GM19324 (cell line): ENCODE results near the gene BPIFA2.
"Not testable (repeated sequence)": the region's sequence is repeated elsewhere in the genome, so short reads cannot be mapped to it uniquely, and the experiment has no call there.

Experiments used
- ATAC-seq: cut with Tn5 transposase; IDR thresholded peaks from one replicate; pipeline ENCODE4 v1.9.1; 2021; ENCODE audit warnings: mild to moderate bottlenecking, moderate library complexity; ENCODE audit not compliant: unreplicated experiment, low FRiP score

The BPIFA2 gene, protein sequence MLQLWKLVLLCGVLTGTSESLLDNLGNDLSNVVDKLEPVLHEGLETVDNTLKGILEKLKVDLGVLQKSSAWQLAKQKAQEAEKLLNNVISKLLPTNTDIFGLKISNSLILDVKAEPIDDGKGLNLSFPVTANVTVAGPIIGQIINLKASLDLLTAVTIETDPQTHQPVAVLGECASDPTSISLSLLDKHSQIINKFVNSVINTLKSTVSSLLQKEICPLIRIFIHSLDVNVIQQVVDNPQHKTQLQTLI

DNA sequence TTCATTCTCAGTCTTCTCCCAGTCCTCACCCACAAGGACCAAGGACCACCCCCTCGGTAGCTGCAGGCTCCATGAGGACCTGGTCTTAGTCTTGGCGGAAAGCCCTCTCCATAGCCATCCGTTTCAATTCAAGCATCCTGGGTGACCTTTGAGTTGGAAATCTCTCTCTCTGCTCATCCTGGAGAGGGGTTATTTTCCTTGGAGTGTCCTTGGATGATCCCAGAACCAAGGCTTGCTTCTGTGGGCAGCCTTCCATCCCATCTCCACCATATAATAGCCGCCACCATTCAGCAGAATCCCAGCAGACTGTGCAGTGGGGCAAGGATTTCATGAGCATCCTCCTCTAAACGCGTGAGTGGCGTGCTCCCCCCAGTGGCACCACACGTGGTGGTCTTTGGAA is at the start of gene BPIFA2:
BPIFA2 (plus strand) TSS at position 301 of the 400 bp plus-strand sequence. CDS start 987 bp downstream, outside the sequence.
- ATAC-seq, result no peak

DNA sequence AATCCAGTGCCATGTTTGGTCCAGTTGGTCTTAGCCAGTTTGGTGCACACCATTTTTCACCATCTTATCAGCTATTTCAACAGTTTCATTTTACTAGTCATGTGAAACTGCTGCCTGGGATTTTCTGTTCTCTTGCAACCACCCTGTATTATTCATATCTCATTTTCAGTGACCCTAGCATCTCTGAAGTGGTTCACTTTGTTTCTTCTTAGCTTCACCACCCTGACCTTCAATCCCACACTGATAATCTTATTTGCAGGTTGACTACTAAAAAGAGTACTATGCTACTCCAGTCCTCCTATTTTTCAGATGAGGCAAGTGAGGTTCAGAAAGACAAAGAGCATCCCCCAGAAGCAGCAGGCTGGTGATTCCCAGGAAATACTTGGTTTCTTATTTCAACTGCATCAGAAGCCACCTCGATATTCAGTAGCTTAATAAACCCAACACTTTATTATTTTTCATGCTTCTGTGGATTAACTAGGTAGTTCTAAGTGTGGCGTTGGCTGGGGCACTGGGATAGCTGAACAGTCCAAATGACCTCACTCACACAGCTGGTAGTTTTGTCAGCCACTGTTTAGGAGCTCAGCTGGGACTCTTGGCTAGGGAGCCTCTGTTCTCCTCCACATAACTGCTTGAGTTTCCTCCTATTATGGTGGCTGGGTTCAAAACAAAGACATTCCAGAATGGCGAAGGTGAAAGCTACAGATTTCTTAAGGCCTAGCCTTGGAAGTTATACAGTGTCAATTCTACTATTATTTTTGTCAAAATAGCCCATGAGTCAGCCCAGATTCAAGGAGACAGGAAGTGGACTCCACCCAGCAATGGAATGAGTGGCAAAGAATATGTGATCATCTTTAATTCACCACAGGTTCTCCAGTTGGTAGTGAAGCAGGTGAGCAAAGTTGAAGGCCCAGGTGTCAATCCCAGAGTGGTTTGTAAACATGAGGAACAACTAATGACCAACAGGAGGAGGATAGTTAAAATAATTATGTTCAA is 47.9 kb upstream of the BPIFA2 start:
- ATAC-seq, result no peak

DNA sequence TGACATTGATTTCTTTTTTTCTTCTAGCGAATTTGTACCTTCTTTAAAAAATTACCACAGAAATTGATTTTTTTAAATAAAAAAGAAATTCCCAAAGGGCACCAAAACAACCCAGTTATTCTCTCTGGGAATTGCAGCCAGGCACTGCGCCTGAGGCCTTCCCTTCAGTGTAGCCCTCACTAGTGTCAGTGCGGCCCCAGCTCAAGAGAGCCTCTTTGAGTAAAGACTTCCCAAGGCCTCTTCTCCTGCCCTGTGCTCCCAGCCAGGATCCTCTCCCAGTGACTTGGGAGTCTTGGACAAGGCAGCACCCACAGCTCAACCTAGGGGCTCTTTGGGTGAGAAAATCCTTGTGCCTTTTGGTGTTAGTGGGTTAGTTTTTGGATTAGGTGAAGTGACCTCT is 47.0 kb upstream of the BPIFA2 start:
- no peak for ATAC-seq

DNA sequence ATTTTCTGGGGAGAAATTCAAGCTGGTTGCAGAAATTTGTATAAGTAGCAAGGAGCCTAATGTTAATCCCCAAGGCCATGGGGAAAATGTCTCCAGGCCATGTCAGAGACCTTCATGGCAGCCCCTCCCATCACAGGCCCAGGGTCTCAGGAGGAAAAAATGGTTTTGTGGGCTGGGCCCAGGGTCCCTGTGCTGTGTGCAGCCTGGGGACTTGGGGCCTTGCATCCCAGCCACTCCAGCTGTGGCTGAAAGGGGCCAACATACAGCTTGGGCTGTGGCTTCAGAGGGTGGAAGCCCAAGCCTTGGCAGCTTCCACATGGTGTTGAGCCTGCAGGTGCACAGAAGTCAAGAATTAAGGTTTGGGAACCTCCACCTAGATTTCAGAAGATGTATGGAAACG is 45.7 kb upstream of the BPIFA2 start:
- not testable (repeated sequence) for ATAC-seq

DNA sequence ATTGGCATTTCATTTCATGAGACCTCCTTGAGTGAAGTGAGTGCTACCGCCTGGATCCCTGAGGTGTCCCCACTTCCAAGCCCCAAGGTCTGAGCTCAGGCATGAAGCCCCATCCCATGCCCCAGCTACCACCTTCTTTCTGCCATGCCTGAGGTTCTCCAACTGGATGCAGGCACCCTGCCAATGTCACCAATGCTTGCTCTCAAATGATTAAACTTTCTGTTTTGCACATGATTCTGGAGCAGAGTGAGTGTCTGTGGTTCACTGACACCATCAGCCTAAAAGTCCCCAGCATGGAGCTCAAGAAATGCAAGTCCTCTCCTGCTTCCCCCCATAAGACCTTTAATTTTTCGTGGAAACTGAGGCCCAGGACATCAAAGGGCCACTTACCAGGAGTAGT is 43.7 kb upstream of the BPIFA2 start:
- ATAC-seq, result no peak

DNA sequence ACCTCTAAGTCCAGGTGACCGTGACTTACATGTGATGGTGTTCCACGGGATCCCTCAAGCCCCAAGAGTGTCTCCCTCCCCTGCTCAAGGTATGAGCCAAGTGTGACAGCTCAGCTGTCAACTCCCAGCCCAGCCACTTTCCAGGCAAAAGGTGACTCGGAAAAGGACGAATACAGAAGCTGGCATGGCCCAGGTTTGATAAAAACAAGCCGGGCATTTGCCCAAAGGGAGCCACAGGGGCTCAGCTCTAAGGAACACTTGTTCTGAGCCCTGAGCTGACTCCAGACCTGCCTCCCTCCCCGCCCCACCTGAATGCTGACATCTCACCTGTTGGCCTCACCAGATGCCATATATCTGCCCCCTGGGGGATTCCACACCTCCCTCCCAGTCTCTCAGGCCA is 43.0 kb upstream of the BPIFA2 start:
- no peak for ATAC-seq

DNA sequence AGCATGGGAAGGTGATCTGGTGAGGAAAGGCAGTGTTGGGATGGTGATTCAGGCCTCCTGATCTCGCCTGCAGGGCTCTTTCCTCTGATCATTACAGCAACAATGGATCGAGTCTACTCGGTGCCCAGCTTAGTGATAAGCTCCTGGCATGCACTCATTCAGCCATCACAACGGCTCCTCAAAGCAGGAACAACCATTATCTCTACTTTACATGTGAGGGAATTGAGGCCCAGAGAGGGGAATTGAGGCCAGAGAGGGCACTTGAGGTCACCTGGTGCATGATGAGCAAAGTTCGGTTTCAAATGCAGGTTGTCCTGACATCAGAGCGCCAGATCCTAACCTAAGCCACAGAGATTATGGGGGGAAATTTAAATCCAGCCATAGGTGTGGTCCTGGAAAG is 42.0 kb upstream of the BPIFA2 start:
- ATAC-seq, result no peak

DNA sequence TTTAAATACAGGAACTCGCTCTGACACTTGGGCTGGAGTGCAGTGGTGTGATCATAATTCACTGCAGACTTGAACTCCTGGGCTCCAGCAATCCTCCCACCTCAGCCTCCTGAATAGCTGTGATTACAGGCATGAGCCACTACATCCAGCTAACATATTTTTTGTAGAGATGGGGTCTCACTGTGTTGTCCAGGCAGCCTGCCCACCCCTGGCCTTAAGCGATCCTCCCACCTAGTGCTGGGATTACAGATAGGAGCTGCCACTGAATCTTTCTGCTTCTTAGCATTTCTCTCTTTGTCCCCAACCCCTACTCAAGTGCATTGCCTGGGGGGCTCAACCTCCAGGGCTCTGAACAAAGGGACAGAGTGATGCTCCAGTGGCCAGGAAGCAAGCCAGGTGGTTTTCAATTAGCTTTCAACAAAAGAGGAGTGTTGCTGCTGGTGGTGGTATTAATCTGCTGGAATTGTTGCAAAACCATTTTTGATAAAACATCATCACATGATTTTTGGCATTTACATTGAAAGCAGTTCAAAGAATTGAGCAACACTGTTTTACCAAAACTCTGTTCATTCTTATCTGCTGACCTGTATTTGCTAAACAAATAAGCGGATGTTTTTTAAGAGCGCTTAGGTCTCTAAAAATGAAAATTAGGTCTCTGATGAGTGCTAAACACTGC is 40.4 kb upstream of the BPIFA2 start:
- ATAC-seq, result no peak

DNA sequence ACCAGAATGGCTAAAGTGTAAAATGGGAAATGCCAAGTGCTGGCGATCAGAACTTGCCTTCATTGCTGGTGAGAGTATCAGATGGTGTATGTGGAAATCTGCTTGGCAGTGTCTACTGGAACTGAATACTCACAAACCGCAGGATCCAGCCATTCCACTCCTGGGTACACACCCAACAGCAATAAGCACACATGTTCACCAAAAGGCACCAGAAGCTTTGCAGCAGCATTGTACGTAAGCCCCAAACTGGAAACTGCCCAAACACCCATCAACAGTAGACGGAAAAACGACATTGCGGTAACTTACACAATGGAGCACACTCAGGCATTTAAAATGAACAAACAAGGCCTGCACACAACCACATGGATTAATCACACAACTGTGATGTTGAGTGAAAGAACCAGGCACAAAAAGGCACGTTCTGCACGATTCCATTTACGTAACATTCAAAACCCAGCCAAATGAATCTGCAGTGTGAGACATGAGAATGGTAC is 37.3 kb upstream of the BPIFA2 start:
- ATAC-seq, result no peak

DNA sequence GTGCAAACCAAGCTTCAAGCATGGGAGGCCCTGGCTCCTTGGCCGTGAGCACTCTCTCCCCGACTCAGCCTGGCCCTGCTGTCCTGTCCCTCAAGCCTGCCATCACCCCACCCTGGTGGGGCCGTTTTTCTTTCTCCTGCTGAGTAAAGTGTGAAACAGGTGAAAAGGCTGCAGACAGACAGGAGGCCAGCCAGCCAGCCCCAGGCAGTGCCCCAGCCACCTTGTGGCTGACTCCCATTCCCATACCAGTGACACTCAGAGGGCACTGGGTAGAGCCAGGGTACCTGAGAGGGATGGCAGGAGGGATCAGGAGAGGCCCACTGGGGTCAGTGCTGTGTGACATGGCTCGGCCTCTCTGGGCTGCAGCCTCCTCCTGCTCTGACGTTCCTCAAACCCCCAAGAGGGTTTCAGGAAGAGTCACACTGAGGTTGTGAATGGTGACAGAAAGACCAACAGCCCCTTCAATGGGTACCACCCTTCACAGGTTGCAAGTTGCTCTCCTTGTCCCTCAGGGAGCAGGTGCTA is 35.9 kb upstream of the BPIFA2 start:
- ATAC-seq, result no peak

DNA sequence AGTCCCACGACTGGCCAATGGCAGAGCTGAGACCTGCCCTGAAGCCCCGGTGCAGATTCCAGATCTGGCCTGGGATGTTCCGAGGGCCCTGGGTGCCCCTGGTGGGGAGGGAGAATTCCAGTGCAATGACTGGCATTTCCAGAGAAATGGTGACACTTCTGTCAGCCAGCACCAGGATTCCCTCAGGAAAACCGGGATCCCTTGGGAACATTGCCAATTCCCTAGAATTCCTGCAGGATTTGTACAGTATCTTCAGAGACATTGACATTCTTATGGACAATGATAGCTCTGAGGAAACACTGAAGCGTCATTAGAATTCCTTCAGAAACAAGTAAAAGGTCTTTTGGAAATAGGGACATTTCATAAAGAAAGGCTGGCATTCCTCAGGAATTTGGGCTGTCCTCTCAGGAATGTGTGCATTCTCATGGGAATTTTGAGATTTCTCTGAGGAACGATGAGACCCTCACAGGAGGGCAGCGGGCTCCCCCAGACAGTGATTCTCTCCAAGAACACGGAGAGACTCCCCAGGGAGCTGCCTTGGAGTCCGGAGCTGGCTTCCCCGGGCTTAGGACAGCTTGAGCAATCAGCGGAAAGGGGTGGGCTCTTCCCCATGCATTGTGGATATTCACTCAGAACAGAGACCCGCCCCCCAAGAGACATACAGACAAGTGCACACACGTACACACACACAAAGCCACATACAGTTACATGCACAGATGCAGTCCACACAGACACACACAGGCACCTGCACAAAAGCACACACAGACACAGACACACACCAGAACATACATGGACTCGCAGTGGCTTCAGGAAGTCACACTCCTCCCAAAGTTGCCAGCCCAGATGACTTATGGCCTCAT is 35.2 kb upstream of the BPIFA2 start:
- ATAC-seq, result no peak

DNA sequence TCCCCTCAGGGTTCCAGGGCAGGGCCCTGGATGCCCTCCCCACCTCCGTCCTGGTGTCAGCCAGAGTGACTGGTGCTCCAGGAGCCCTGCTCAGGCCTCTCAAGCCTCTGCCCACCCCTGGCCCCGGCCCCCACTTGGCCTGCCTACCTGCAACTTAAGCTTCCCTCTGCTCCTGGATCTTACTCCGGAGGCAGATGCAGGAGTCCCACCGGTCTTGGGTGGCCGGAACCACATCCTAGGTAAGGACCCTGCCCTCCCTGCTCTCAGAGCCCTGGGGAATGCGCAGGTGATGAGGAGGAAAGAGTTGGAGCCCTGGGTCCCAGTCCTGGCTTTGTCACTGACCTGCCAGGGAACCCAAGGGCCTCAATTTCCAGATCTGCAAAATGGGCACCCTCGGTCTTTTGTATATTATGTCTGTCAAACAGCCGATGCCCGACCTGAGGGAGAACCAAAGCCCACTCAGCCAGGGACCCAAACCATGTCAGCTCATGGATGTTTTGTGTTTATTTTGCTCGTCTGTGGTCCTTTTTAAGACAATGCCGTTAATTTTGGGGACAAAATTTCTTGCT is 34.5 kb upstream of the BPIFA2 start:
- no peak for ATAC-seq

DNA sequence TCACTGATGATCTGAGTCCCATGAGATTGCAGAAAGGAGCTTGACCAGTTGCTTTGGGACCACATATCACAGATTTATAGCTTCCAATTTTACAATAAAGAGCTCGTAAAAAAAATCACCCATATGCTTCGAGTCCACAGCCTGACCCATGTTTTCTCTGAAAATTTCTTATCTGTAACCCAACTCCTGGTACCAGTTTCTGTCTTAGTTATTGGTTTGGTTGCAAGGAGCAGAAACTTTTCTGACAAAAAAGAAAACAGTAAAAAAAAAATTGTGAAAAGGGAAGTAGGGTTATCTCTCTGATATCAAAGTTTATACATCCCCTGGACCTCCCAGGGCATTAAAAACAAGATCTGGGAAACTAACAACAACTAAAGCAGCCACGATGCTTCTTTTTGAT is 30.8 kb upstream of the BPIFA2 start:
- no peak for ATAC-seq

DNA sequence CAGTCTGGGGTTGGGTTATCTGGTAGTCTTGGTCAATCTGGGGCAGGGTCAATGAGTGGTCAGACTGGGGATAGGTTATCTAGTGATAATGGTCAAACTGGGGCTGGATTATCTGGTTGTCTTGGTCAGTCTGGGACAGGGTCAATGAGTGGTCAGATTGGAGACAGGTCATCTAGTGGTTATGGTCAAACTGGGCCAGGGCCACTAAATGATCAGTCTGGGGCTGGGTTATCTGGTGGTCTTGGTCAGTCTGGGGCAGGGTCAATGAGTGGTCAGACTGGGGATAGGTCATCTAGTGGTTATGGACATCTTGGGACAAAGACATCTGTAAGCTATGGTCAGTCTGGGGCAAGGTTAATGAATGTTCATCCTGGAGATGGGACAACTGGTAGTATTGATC is 28.5 kb upstream of the BPIFA2 start:
- ATAC-seq, result no peak

DNA sequence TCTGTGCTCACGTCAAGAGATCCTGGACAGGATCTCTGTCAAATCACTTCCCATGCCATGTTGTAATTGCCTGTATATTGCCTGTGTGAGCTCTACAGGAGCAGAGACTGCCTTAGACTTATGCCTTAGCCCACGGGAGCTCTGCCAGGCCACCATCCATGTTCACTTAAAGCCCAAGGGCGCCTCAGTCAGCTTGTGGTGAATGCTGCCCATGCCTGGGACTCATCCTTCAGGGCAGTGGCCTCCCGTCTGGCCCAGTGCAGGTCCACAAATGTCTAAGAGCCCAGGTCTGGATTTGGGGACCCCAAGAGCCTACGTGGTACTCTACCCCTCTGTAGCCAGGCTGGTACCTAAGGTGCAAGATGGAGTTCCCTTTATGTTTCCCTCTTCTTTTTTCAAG is 22.4 kb upstream of the BPIFA2 start:
- no peak for ATAC-seq

DNA sequence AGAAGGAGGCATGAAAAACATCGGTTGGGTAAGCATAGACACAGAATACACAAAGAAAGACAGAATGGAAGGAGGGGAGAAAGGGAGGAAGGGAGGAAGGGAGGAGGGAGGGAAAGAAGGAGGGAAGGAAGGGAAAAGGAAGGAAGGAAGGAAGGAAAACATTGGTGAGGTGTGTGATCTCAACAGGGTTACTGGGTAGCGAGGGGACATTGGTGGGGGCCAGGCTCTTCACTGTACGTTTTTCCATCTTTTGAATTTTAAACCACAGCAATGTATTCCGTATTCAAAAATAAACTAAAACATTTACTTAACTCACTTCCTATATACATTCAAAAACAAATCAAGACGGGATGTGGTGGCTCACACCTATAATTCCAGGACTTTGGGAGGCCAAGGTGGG is 20.7 kb upstream of the BPIFA2 start:
- no peak for ATAC-seq

DNA sequence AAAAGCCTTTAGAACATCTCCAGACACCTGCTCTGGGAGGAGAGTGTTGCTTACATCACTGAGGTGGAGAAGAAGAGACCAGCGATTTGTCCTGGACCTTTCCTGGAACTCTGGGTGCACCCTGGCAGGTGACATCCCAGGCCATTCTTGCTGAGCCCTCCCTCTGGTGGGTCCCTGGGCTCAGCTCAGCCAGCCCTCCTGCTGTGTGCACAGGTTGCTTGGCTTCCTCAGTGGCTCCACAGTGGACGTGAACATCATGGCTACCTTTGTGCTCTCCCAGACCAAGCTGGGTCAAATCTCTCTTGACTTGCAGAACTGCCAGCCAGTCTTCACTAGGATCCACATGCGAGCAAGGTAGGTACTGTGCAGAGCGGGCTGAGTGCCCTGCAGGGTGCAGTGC is 19.9 kb upstream of the BPIFA2 start:
- no peak for ATAC-seq

DNA sequence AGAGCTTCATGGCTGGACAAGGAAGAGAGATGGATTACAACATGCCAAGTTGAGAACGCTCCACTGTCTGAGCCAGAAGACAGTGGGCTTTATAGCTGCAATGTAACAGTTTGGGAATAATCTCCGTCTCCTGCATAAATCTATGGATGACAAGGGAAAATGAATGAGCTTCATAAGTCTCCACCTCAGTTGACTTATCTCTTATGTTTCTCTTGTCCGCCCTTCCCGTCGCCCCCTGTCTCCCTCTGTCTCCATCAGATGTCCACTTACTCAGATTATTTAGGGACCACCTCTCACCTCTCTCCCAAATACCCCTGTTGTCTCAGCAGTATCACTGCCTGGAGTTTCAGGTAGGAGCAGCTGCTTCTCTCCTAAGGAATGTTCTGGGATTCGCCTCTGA is 13.7 kb upstream of the BPIFA2 start:
- no peak for ATAC-seq

DNA sequence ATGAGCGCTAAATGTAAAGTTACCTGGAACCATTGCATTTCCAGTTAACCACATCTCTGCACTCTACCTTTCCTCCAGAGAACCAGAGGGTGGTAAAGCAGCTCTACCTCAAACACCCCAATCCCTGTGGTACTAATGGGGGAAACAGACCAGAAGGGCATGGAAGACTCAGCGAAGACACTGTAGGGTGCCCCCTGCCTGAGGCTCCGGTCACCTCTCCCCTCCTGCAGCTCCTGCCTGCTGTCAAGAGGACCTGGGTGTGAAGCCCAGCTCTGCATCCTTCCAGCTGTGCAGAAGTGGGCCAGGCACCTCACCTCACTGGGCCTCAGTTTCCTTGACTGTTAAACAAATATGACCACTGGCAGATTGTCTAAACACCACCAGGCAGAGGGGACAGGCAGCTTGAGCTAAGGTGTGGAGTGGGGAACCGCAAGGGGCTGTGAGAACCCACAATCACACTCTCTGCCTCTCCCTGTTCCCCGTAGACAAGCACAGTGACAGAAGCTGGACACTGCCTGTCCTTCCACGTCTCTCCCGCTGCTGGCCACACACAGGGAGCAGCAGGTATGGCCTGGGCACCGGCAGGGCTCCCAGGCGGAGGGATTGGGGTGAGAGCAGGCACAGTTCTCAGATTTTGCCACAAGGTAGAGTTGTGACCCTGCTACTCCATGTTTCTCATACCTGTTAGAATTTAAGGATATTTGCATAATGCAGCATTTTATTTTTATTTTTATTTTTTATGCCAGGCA is 9.1 kb upstream of the BPIFA2 start:
- no peak for ATAC-seq
